HepG2 (cell line): ENCODE measurements around the gene ARHGAP23. TPM values are rescaled to one million over a fixed set of nuclear protein-coding genes. Genes with fewer than 3 reads are reported as not detected.
A peak's percentile ranks its signal among the peaks of the same experiment; 100 is the strongest.

Experiments used
- ATAC-seq: fragments of 200-7000 bp; cut with Tn5 transposase; 3 replicates; pipeline ENCODE4 v1.9.1; 2020; ENCODE audit warnings: mild to moderate bottlenecking, moderate library complexity
- BruUV-seq: library from RNA; stranded (reverse); fragments of 400-500 nt; replicated peaks from 2 replicates; lab custom pipeline; 2021; lab: Mats Ljungman, UMichigan
- CTCF ChIA-PET: fragments of 300-600 bp; formaldehyde crosslinking; extraction: SDS; loops from one replicate; lab custom pipeline; 2021; ENCODE audit warnings: low total read pairs, inconsistent platforms, low intra/inter-chr PET ratio; lab: Yijun Ruan, JAX
- POLR2A ChIA-PET: fragments of 350-600 bp; sonication (Branson Sonifier 250); formaldehyde crosslinking; loops from one replicate; lab custom pipeline; 2020; ENCODE audit warnings: antibody characterized with exemption, inconsistent platforms; lab: Yijun Ruan, JAX
- DNase-seq: peaks from one replicate; pipeline ENCODE4 v3.0.0-alpha.2; 2015; ENCODE audit warnings: low spot score
- FAIRE-seq: peaks from 3 replicates; lab custom pipeline; 2011; peaks lifted over from hg19 to GRCh38; lab: Jason Lieb, UNC
- H2AFZ ChIP-seq: one replicate; pipeline ENCODE4 v1.6.1; 2011; ENCODE audit warnings: low read length, inconsistent platforms
- H3K27ac ChIP-seq: fragments of 300-600 bp; 3 replicates; pipeline ENCODE4 v1.8.0; 2011; ENCODE audit warnings: mixed run types, mild to moderate bottlenecking, mixed read lengths, low read length, inconsistent platforms; ENCODE audit not compliant: insufficient read depth; ENCODE audit errors: extremely low read length
- H3K27me3 ChIP-seq, 2 experiments: fragments of 200-600 bp in 1 of 2; 2 replicates in 1 of 2; 3 replicates in 1 of 2; pipeline versions ENCODE4 v1.6.0 to v1.8.0; 2011; ENCODE audit warnings: low read length in 2 of 2, mild to moderate bottlenecking in 2 of 2, moderate library complexity in 2 of 2, inconsistent platforms in 1 of 2; ENCODE audit not compliant: insufficient read depth in 2 of 2, control insufficient read depth in 1 of 2
- H3K36me3 ChIP-seq, 2 experiments: fragments of 200-600 bp in 1 of 2; replicated peaks in 1 of 2; 2 replicates in 1 of 2; 3 replicates in 1 of 2; pipeline versions ENCODE4 v1.5.1 to v1.8.0; 2011; ENCODE audit warnings: low read length in 2 of 2, inconsistent platforms in 1 of 2; ENCODE audit not compliant: insufficient read depth in 2 of 2, control insufficient read depth in 1 of 2
- H3K4me1 ChIP-seq: 2 replicates; pipeline ENCODE4 v1.5.1; 2012; ENCODE audit warnings: low read length, inconsistent platforms; ENCODE audit not compliant: insufficient read depth
- H3K4me2 ChIP-seq: 2 replicates; pipeline ENCODE4 v1.6.0; 2011; ENCODE audit warnings: low read depth, low read length, inconsistent platforms
- H3K4me3 ChIP-seq, 3 experiments: fragments of 200-600 bp in 1 of 3; sonication (generic), shearing (Covaris generic) in 1 of 3; replicated peaks in 1 of 3; 2 replicates each; pipeline ENCODE4 v1.5.1; 2011 to 2016; ENCODE audit warnings: low read length in 3 of 3, inconsistent platforms in 2 of 3, low read depth in 2 of 3, mild to moderate bottlenecking in 2 of 3, control low read depth in 1 of 3, mixed read lengths in 1 of 3; ENCODE audit not compliant: insufficient read depth in 1 of 3
- H3K79me2 ChIP-seq: one replicate; pipeline ENCODE4 v1.6.1; 2011; ENCODE audit warnings: low read length, inconsistent platforms; ENCODE audit not compliant: insufficient read depth
- H3K9ac ChIP-seq: 2 replicates; pipeline ENCODE4 v1.6.0; 2011; ENCODE audit warnings: mild to moderate bottlenecking, low read depth, low read length, inconsistent platforms; ENCODE audit not compliant: insufficient read depth
- H3K9me3 ChIP-seq: 2 replicates; pipeline ENCODE4 v1.5.1; 2012; ENCODE audit warnings: mild to moderate bottlenecking, low read length
- H4K20me1 ChIP-seq: 2 replicates; pipeline ENCODE4 v1.6.0; 2011; ENCODE audit warnings: inconsistent platforms, mild to moderate bottlenecking, low read length, moderate library complexity; ENCODE audit not compliant: insufficient read depth
- KIAA2018 ChIP-seq: sonication (generic); formaldehyde crosslinking; IDR thresholded peaks from 2 replicates; pipeline ENCODE4 v1.5.0; 2020; ENCODE audit warnings: mild to moderate bottlenecking, missing genetic modification reagents, borderline replicate concordance
- POLR2AphosphoS5 ChIP-seq: IDR thresholded peaks from 2 replicates; pipeline ENCODE4 v1.6.1; 2012; ENCODE audit warnings: low read depth, low read length
- ZBTB14 ChIP-seq: sonication (generic); formaldehyde crosslinking; IDR thresholded peaks from 2 replicates; pipeline ENCODE4 v1.4.0; 2020; ENCODE audit warnings: missing genetic modification reagents
- ZNF562 ChIP-seq: sonication (generic); formaldehyde crosslinking; IDR thresholded peaks from 2 replicates; pipeline ENCODE4 v1.8.0; 2022; ENCODE audit warnings: missing genetic modification reagents, borderline replicate concordance
- ZNF589 ChIP-seq: sonication (generic); formaldehyde crosslinking; conservative IDR thresholded peaks from 2 replicates; pipeline ENCODE4 v1.8.0; 2022; ENCODE audit warnings: mild to moderate bottlenecking, moderate library complexity, missing genetic modification reagents
- ZNF615 ChIP-seq: sonication (generic); formaldehyde crosslinking; IDR thresholded peaks from 2 replicates; pipeline ENCODE4 v1.5.0; 2020; ENCODE audit warnings: mild to moderate bottlenecking, missing genetic modification reagents, borderline replicate concordance
- ZNF75D ChIP-seq: sonication (generic); formaldehyde crosslinking; IDR thresholded peaks from 2 replicates; pipeline ENCODE4 v1.8.1; 2023; ENCODE audit warnings: missing genetic modification reagents, mild to moderate bottlenecking, borderline replicate concordance
- WGBS: methylation state at CpG from one replicate; pipeline ENCODE4 v1.1.6; 2017; ENCODE audit warnings: low lambda C conversion rate; 5-methylcytosine and 5-hydroxymethylcytosine counted together
- in situ Hi-C: cut with HindIII; loops from 2 replicates; pipeline ENCODE4 v1.10.0; 2017; ENCODE audit warnings: low pct_unique_long_range_greater_than_20kb; ENCODE audit not compliant: extremely low pct_ligation_motif_present
- intact Hi-C: fragments of 100-400 bp; cut with micrococcal nuclease; formaldehyde crosslinking; loops from one replicate; pipeline ENCODE4 v1.10.0; 2022; ENCODE audit not compliant: unreplicated experiment
- polyA plus RNA-seq, 8 experiments: library from polyadenylated mRNA; depleted of rRNA in 3 of 8; stranded (reverse) in 7 of 8; unstranded in 1 of 8; fragments of >200 nt; fragmentation: Illumina TruSeq in 4 of 8; extraction: Trizol in 4 of 8; gene quantifications; 2 replicates each; pipeline versions ENCODE4 v1.2.1 to v1.2.3, GENCODE V29; 2011 to 2016; ENCODE audit warnings: low read depth in 4 of 8, missing spikeins in 1 of 8, mixed read lengths in 1 of 8; ENCODE audit not compliant: insufficient read depth in 1 of 8
- total RNA-seq, 5 experiments: library from RNA; depleted of rRNA; stranded (reverse); fragments of >200 nt; fragmentation: Illumina TruSeq; extraction: Trizol; gene quantifications; 2 replicates each; pipeline ENCODE4 v1.2.3, GENCODE V29; 2016; ENCODE audit warnings: low read depth in 1 of 5

The ARHGAP23 gene
- total and polyA plus RNA-seq, 2 of the 13 experiments (the other 11 are each of a cell fraction or from before 2014, with no cell fraction given), result 0.03 TPM; not detected in 1

- DNase-seq (no peak), FAIRE-seq (no peak), ATAC-seq (no peak)
- Histone ChIP-seq H4K20me1 (no peaks in the 10 kb centered on the region), H3K79me2 (no peaks in the 10 kb centered on the region), H2AFZ (no peak overlapping the region), H3K4me2 (no peak overlapping the region), H3K27me3 (no peaks in the 10 kb centered on the region), H3K9ac (no peak overlapping the region), H3K36me3 (peaks cover 33 to 59% of the 10 kb centered on the region in 2 experiments), H3K9me3 (no peaks in the 10 kb centered on the region), H3K4me3 (no peak overlapping the region), H3K4me1 (no peaks in the 10 kb centered on the region), H3K27ac (no peak overlapping the region)
- no peak for TF ChIP-seq ZBTB14 (CRISPR knock-in tag)
- no peak for TF ChIP-seq KIAA2018
- TF ChIP-seq POLR2AphosphoS5, result 0 out of 2 replicates have a peak, but pooled peaks have one; percentile 19
- no peak for TF ChIP-seq ZNF75D
- no peak for TF ChIP-seq ZNF562 (CRISPR knock-in tag)
- no peak for TF ChIP-seq ZNF589 (CRISPR knock-in tag)
- no peak for TF ChIP-seq ZNF615
- POLR2A ChIA-PET, result interaction anchor here (1.0 kb wide), 1 partner anchor 14 kb away, joined by 3 read pairs; no protein-coding TSS in a partner anchor
- BruUV-seq, result no TSS peak
- intact Hi-C loops, result no loop called here
- CTCF ChIA-PET, result no interaction called here
- 92% methylated on average over 6 of the region's 6 CpGs for WGBS
- in situ Hi-C loops, result no loop called here
Measured at GRCh38 chr17:38400286-38400685, 28.0 kb upstream of the ARHGAP23 start.
